Measurements from ENCODE around the gene CLEC5A. TPM values are rescaled to one million over a fixed set of nuclear protein-coding genes. Genes with fewer than 3 reads are reported as not detected.

The CLEC5A gene
- total and polyA plus RNA-seq, 2 of the 8 experiments (the other 6 are each of a cell fraction or from before 2014, with no cell fraction given): not detected

DNA sequence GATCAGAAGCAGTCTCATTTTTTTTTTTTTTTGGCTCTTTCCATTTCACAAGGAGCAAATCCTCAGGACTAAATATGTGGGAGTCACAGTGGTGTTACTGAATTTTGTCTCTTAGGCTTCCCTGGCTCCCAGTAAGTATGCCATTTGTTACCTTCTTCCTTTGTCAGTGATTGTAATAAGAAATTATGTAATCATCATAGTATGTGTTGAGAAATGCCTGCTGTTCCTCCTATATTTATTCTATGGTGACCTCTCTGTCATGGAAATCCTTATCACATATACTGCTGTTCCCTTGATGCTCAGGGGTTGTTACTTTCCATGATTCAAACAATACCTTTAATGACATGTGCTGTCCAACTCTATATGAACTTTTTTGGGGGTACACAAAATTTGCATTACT lies 35.4 kb downstream of the CLEC5A start:
- Histone ChIP-seq H4K8ac (ENCODE audit: extremely low read depth, insufficient read depth, low read length) (no peak overlapping the region), H3K9me3 (ENCODE audit: insufficient read depth in 2 of 2, low read depth in 1 of 2, low read length in 1 of 2) (no peaks in the 10 kb centered on the region), H3K79me2 (ENCODE audit: control insufficient read depth in 1 of 2, insufficient read depth in 2 of 2, low read length in 2 of 2) (no peaks in the 10 kb centered on the region), H2BK15ac (ENCODE audit: low read length) (no peak overlapping the region), H2AK5ac (ENCODE audit: low read depth, low read length) (no peak overlapping the region), H2AFZ (ENCODE audit: low read length) (no peak overlapping the region), H4K91ac (replicated peaks; ENCODE audit: insufficient read length, low read length) (no peak overlapping the region), H3K4ac (replicated peaks; ENCODE audit: insufficient read length, low read depth, low read length) (no peak overlapping the region), H2BK5ac (ENCODE audit: low read depth, low read length) (no peak overlapping the region), H3K4me3 (ENCODE audit: extremely low read depth in 1 of 4, insufficient read depth in 2 of 4, low read depth in 3 of 4, low read length in 4 of 4) (no peak overlapping the region), H3K18ac (ENCODE audit: extremely low read depth, low read length) (no peak overlapping the region), H2BK20ac (ENCODE audit: low read length) (no peak overlapping the region), H3K14ac (ENCODE audit: insufficient read length) (no peak overlapping the region), H3K23me2 (ENCODE audit: low read depth, low read length) (no peaks in the 10 kb centered on the region), H3K23ac (ENCODE audit: insufficient read length) (no peak overlapping the region), H3K56ac (replicated peaks; ENCODE audit: insufficient read length, low read depth, low read length) (no peak overlapping the region), H3K4me1 (replicated peaks in 1 of 4; ENCODE audit: control insufficient read depth in 3 of 4, insufficient read depth in 4 of 4, low read length in 3 of 4) (no peaks in the 10 kb centered on the region), H4K5ac (ENCODE audit: insufficient read length, low read depth, low read length) (no peak overlapping the region), H3K27me3 (replicated peaks in 1 of 4; ENCODE audit: control insufficient read depth in 3 of 4, extremely low read depth in 1 of 4, insufficient read depth in 3 of 4, low read length in 3 of 4) (peaks cover 0 to 1% (median 0%) of the 10 kb centered on the region in 4 experiments; a peak in 1 of 7 replicates), H2BK120ac (replicated peaks; ENCODE audit: low read depth, low read length) (no peak overlapping the region), H3K9ac (replicated peaks in 1 of 4; ENCODE audit: extremely low read depth in 1 of 4, low read depth in 3 of 4, low read length in 3 of 4) (no peak overlapping the region), H3K79me1 (ENCODE audit: low read depth, low read length) (no peaks in the 10 kb centered on the region), H2BK12ac (ENCODE audit: low read depth, low read length) (no peak overlapping the region), H3K4me2 (ENCODE audit: insufficient read depth in 1 of 2, low read depth in 2 of 2, low read length in 2 of 2) (no peak overlapping the region), H4K20me1 (replicated peaks in 1 of 2; ENCODE audit: control insufficient read depth in 1 of 2, insufficient read depth in 2 of 2, low read length in 2 of 2) (no peaks in the 10 kb centered on the region), H3K27ac (ENCODE audit: low read depth, low read length) (no peak overlapping the region), H3K36me3 (ENCODE audit: control insufficient read depth in 2 of 4, insufficient read depth in 4 of 4, low read length in 3 of 4) (no peaks in the 10 kb centered on the region)
- POLR2A ChIA-PET (ENCODE audit: partially characterized antibody): no interaction called here
- DNase-seq (ENCODE audit: low read depth in 1 of 2, low spot score in 2 of 2): no peak
- FAIRE-seq: no peak
- CTCF ChIA-PET (ENCODE audit: partially characterized antibody): no interaction called here
- TF ChIP-seq CBX8 (IDR thresholded peaks at IDR 0.05; ENCODE audit: borderline replicate concordance, low read depth, low read length): no peak
- no peak for TF ChIP-seq SP1 (IDR thresholded peaks at IDR 0.05; ENCODE audit: low read depth, low read length)
- no peak for TF ChIP-seq SAP30 (IDR thresholded peaks at IDR 0.05; ENCODE audit: insufficient read depth, insufficient replicate concordance, low read length)
- TF ChIP-seq, protein P1, sequence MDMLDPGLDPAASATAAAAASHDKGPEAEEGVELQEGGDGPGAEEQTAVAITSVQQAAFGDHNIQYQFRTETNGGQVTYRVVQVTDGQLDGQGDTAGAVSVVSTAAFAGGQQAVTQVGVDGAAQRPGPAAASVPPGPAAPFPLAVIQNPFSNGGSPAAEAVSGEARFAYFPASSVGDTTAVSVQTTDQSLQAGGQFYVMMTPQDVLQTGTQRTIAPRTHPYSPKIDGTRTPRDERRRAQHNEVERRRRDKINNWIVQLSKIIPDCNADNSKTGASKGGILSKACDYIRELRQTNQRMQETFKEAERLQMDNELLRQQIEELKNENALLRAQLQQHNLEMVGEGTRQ (IDR thresholded peaks at IDR 0.05; ENCODE audit: low read length): no peak
- TF ChIP-seq TAF7 (optimal IDR thresholded peaks at IDR 0.05; ENCODE audit: borderline replicate concordance, low read depth, low read length): no peak
- TF ChIP-seq EZH2 (IDR thresholded peaks at IDR 0.05; ENCODE audit: low read depth, low read length, severe bottlenecking): no peak
- TF ChIP-seq RFX5 (IDR thresholded peaks at IDR 0.05; ENCODE audit: borderline replicate concordance, low read depth, low read length): no peak
- no peak for TF ChIP-seq BACH1 (IDR thresholded peaks at IDR 0.05; ENCODE audit: low read length)
- TF ChIP-seq EP300 (IDR thresholded peaks at IDR 0.05; ENCODE audit: borderline replicate concordance in 1 of 2, low read depth in 2 of 2, low read length in 2 of 2): no peak
- TF ChIP-seq HDAC2 (IDR thresholded peaks at IDR 0.05; ENCODE audit: borderline replicate concordance in 1 of 2, low read depth in 2 of 2, low read length in 2 of 2): no peak
- TF ChIP-seq TCF12 (IDR thresholded peaks at IDR 0.05; ENCODE audit: low read depth, low read length): no peak
- TF ChIP-seq, protein P2, sequence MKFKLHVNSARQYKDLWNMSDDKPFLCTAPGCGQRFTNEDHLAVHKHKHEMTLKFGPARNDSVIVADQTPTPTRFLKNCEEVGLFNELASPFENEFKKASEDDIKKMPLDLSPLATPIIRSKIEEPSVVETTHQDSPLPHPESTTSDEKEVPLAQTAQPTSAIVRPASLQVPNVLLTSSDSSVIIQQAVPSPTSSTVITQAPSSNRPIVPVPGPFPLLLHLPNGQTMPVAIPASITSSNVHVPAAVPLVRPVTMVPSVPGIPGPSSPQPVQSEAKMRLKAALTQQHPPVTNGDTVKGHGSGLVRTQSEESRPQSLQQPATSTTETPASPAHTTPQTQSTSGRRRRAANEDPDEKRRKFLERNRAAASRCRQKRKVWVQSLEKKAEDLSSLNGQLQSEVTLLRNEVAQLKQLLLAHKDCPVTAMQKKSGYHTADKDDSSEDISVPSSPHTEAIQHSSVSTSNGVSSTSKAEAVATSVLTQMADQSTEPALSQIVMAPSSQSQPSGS (IDR thresholded peaks at IDR 0.05; ENCODE audit: low read length): no peak
